IPS-15b (cell line): ENCODE results near the gene NUTM2B.
"Not testable (repeated sequence)": the region's sequence is repeated elsewhere in the genome, so short reads cannot be mapped to it uniquely, and the experiment has no call there.

Source experiments
- H3K27me3 ChIP-seq: one replicate; pipeline ENCODE4 v1.6.1; 2013; ENCODE audit warnings: low read length; ENCODE audit not compliant: control insufficient read depth, insufficient read depth
- H3K36me3 ChIP-seq: one replicate; pipeline ENCODE4 v1.6.1; 2013; ENCODE audit warnings: low read length; ENCODE audit not compliant: control insufficient read depth, insufficient read depth
- H3K4me1 ChIP-seq: one replicate; pipeline ENCODE4 v1.6.1; 2013; ENCODE audit warnings: mild to moderate bottlenecking, low read length; ENCODE audit not compliant: control insufficient read depth, insufficient read depth
- H3K4me3 ChIP-seq: one replicate; pipeline ENCODE4 v1.5.1; 2013; ENCODE audit warnings: low read depth, low read length
- H3K9ac ChIP-seq: one replicate; pipeline ENCODE4 v1.6.1; 2013; ENCODE audit warnings: low read depth, mild to moderate bottlenecking, low read length
- H3K9me3 ChIP-seq: one replicate; pipeline ENCODE4 v1.6.1; 2013; ENCODE audit warnings: mild to moderate bottlenecking, low read length; ENCODE audit not compliant: control insufficient read depth, insufficient read depth

Gene NUTM2B

DNA sequence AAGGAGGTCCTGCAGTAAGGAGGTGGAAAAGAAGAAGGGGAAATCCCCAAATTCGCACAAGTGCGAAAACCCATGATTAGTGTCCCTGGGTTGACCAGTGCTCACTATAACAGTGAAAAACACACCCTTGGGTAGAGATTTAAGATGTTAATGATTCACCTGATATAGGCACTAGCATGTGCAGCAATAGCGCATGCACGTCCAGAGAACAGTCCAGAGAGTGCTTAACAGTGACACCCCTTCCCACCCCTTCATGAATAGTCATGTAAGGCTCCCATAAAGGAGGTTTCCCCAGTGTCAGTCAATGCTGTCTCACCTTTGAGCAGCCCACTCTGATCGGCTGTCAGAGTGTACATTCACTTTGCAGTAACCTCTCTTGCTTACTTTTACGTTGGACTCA lies 6.4 kb upstream of the NUTM2B start:
- not testable (repeated sequence) for H3K4me3 ChIP-seq, H3K27me3 ChIP-seq, H3K9ac ChIP-seq, H3K9me3 ChIP-seq, H3K36me3 ChIP-seq, H3K4me1 ChIP-seq

DNA sequence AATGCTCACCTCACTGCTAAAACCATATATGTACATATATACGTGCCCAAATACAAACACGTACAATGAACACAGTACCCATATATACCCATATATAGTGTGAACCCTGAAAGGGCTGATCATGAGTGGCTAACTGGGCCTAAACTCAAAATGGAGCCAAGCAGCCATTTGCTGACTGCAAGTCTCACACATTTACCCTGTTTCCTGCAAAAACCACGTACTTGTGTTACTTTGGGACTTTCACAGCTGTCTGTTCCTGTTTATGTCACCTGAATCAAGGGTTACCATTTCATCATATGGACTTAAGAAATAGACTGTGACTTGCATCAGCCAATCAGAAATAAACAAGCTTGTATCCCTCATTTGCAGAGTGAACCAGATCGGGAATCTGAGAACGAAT lies 5.9 kb upstream of the NUTM2B start:
- H3K9ac ChIP-seq, H3K4me1 ChIP-seq, H3K4me3 ChIP-seq, H3K9me3 ChIP-seq, H3K27me3 ChIP-seq, H3K36me3 ChIP-seq: not testable (repeated sequence)

DNA sequence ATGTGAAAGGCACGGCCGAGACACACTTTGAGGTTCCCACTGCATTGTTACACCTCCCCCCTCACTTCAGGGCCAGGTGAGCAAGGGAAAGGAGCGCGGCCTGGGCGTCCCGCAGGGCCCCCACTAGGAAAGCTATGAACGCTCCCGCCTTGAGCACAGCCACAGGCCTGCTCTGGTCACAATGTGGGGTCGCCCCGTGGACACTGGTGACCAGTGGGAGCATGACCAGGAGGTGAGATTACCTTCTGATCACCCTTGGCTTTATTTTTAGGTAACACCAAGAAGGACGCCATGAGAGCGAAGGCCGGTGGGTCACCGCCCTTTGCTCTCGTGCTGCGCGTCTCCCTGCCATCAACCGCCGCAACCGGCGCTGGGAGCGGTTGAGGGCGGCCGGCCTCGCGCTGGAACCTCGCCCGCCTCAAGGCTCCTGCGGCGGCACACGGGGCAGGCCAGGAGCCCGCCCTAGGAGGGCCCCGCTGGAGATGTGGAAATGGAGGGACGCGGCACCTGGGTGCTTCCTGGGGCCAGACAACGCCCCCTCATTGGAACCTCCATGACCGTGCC lies 2.6 kb upstream of the NUTM2B start:
- H3K9me3 ChIP-seq, H3K27me3 ChIP-seq, H3K4me1 ChIP-seq, H3K4me3 ChIP-seq, H3K36me3 ChIP-seq, H3K9ac ChIP-seq: not testable (repeated sequence)

DNA sequence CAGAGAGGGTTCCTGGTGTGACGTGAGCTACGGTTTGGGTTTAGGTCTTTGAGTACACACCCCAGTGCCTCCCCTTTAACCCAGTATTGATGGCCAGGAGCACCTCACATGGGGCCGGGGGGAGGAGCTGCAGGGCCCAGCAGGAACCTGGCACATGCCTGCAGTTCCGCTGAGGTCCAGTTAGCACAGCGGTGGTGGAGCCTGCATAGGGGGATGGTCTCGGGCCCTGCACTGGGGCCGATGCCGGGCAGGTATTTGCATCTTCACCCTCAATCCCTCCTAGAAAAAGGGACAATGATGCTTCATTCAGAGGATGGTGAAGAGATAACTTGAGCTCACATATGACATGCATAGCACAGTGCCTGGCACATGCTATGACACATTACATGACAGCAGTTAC lies 4.0 kb downstream of the NUTM2B start:
- not testable (repeated sequence) for H3K4me1 ChIP-seq, H3K9me3 ChIP-seq, H3K36me3 ChIP-seq, H3K27me3 ChIP-seq, H3K4me3 ChIP-seq, H3K9ac ChIP-seq

DNA sequence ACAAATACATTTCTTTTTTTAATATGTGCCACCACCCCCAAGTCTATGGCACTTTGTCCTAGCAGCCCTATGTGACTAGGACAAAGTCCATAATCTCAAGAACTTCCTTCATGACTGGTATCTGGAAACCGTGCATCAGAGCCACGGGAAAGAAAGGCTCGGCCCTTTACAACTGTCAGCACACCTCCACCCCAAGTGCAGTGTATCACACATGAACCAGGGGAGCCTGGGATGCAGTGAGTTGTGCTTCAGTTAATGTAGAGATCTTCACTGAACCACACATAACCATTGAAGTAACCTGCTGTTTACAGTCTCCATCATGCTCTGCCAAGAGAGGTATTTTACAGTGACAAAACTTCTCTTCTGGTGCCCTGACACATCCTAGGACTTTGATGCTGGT lies 11.9 kb downstream of the NUTM2B start:
- not testable (repeated sequence) for H3K27me3 ChIP-seq, H3K4me3 ChIP-seq, H3K36me3 ChIP-seq, H3K9me3 ChIP-seq, H3K9ac ChIP-seq, H3K4me1 ChIP-seq

DNA sequence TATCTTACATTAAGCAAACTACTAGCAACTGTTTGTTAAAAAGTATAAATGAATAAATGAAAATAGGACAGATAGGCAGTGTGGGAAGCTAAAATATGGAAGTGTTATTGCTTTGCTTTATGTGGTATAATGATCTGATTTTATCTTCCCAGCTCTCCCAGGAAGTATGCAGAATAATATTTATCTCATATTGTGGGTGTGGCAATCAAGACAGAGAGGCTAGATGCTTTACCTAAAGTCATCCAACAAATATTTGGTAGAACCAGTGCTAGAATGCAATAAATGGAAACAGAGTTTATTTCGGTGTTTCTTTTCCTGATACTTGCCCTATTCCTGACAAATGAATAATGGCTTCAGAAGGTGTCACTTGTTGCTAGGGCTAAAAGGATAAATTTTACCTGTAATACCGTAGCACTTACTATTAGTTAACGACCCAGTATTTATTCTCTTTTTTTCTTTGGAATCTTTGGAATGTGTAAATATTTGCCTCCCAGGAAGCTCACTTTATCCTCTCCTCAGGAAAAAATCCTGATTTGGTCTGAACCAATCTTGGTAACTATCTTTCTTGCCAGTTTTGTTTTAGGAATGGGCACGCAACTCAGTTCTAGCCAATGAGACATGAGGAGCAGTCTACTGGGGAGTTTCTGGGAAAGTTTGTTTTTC lies 14.0 kb downstream of the NUTM2B start:
- not testable (repeated sequence) for H3K36me3 ChIP-seq, H3K4me3 ChIP-seq

DNA sequence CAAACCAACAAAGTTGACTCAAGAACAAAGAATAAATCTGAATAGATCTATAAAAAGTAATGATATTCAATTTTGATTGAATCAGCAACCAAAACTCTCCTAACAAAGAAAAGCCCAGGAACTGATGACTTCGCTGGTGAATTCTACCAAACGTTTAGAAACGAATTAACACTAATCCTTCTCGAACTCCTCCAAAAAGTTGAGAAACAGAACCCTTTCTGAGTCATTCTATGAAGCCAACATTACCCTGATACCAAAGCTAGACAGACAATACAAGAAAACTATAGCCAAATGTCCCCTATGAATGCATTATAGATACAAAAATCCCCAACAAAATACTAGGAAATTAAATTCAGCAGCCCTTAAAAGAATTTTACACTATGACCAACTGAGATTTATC lies 17.0 kb downstream of the NUTM2B start:
- H3K4me1 ChIP-seq: not testable (repeated sequence)

More for the DNA sequence above, 14.0 kb downstream of the NUTM2B start:
- not testable (repeated sequence) for H3K27me3 ChIP-seq, H3K9ac ChIP-seq, H3K4me1 ChIP-seq, H3K9me3 ChIP-seq

DNA sequence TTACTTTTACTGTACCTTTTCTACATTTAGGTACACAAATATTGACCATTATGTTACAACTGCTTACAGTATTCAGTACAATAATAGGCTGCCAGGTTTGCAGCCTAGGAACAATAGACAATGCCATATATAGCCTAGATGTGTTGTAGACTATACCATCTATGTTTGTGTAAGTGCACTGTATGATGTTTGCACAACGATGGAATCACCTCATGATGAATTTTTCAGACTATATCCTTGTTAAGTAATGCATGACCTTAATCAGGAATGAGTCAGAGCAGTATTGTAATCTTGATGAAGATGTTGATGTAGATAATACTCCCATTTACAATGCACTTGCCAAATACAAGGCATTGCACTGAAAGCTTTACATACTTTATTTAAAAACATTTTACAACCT lies 23.6 kb downstream of the NUTM2B start:
- not testable (repeated sequence) for H3K9me3 ChIP-seq, H3K4me1 ChIP-seq, H3K4me3 ChIP-seq, H3K36me3 ChIP-seq, H3K27me3 ChIP-seq, H3K9ac ChIP-seq

More for the DNA sequence above, 17.0 kb downstream of the NUTM2B start:
- H3K9ac ChIP-seq, H3K36me3 ChIP-seq, H3K9me3 ChIP-seq, H3K4me3 ChIP-seq, H3K27me3 ChIP-seq: not testable (repeated sequence)

DNA sequence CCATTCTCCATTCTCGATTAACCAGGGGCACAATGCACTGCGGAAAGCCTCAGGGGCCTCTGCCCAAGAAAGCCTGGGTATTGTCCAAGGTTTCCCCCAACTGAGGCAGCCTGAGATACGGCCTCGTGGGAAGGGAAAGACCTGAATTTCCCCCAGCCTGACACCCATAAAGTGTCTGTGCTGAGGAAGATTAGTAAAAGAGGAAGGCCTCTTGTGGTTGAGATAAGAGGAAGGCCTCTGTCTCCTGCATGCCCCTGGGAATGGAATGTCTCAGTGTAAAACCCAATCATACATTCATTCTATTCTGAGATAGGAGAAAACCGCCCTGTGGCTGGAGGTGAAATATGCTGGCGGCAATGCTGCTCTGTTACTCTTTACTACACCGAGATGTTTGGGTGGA lies 41.8 kb downstream of the NUTM2B start:
- H3K9me3 ChIP-seq, H3K4me1 ChIP-seq, H3K4me3 ChIP-seq, H3K9ac ChIP-seq, H3K36me3 ChIP-seq, H3K27me3 ChIP-seq: not testable (repeated sequence)

DNA sequence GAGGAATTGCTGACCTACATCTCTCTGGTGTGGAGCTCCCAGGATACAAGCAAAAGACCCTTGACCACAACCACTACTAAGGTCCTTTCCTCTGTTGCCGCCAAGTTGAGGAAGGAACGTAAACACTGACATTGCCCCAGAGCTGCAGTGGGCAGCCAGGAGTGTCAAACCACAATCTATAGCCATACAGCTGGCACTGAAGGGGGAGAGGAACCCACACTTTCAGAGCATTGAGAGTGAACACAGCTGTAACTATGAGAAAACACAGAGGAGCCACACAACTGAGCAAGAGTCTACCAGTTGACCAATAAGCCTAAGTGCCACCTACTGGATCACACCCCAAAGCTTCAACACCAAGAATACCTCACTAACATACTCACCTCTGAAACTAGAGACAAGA lies 45.5 kb downstream of the NUTM2B start:
- not testable (repeated sequence) for H3K27me3 ChIP-seq, H3K4me3 ChIP-seq, H3K9ac ChIP-seq, H3K9me3 ChIP-seq, H3K36me3 ChIP-seq, H3K4me1 ChIP-seq

DNA sequence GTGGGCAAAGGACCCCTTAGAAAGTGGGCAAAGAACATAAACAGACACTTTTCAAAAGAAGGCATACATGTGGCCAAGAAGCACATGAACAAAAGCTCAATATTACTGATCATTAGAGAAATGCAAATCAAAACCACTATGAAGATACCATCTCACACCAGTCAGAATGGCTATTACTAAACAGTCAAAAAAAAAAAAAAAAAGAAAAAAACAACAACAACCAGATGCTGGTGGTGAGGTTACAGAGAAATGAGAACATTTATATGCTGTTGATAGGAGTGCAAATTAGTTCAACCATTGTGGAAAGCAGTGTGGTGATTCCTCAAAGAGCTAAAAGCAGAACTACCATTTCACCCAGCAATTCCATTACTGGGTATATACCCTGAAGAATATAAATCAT lies 50.6 kb downstream of the NUTM2B start:
- not testable (repeated sequence) for H3K27me3 ChIP-seq, H3K4me1 ChIP-seq, H3K4me3 ChIP-seq, H3K36me3 ChIP-seq, H3K9me3 ChIP-seq, H3K9ac ChIP-seq

DNA sequence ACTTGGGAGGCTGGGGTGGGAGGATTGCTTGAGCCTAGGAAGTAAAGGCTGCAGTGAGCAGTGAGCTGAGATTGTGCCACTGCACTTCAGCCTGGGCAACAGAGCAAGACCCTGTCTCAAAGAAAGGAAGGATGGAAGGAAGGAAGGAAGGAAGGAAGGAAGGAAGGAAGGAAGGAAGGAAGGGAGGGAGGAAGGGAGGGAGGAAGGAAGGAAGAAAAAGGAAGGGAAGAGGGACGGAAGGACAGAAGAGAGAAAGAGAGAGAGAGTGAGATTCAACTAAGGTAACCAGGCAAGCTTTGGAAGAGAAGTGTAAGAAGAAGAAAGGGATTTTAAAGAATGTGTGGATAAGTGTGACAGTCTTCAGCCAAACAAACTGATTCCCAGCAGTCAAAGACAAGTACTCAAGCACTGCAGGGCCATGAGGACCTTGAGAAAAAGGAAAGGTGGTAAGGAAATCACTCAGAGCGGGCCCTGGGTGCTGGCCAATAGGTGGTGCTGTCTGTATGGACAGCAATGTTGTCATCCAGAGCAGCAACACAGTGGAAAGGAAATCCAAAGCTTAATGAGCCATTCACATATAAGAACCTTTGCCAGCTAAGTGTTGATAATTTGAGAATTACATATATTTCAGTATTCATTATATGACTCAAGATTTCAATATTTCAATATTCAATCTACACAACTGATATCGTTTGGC lies 55.4 kb downstream of the NUTM2B start:
- not testable (repeated sequence) for H3K36me3 ChIP-seq, H3K4me3 ChIP-seq, H3K4me1 ChIP-seq, H3K9me3 ChIP-seq, H3K9ac ChIP-seq, H3K27me3 ChIP-seq
